Upper lobe of left lung (tissue), 4 donors: ENCODE measurements around the gene GTF2F1.

Experiments used
- POLR2A ChIP-seq, 4 donors: fragments of 450-650 bp; IDR thresholded peaks; one replicate each; pipeline ENCODE4 v1.5.1; 2016 to 2017; ENCODE audit warnings: antibody characterized with exemption in 4 of 4, mild to moderate bottlenecking in 2 of 4
- POLR2AphosphoS5 ChIP-seq, 2 donors: sonication (generic); formaldehyde crosslinking; IDR thresholded peaks; one replicate each; pipeline ENCODE4 v1.5.1; 2017; ENCODE audit warnings: antibody characterized with exemption in 2 of 2
- TF ChIP-seq, protein P1 (sequence below), 6 experiments: fragments of 450-650 bp in 4 of 6; fragments of 200-600 bp in 2 of 6; sonication (generic) in 2 of 6; IDR thresholded peaks; one replicate each; pipeline ENCODE4 v1.5.1; 2016 to 2019; ENCODE audit warnings: antibody characterized with exemption in 6 of 6

DNA sequence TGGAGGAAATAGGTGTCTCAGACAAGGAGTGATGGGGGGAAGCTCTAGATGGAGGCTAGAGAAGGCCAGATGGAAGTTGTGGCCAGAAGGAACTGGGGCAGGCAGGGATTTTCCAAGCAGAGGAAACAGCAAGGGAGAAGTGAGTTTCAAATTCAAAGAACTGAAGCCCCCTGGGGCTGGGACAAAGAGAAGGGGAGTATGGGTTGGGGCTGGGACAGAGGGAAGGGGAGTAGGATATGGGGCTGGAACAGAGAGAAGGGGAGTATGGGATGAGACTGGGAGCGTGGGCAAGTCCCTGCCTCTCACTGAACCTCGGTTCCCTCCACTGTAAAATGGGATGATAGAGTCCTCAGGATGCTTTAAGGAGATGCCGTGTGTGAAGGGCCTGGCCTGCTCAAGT, 1.9 kb upstream of the GTF2F1 start:
- TF ChIP-seq, protein P1, sequence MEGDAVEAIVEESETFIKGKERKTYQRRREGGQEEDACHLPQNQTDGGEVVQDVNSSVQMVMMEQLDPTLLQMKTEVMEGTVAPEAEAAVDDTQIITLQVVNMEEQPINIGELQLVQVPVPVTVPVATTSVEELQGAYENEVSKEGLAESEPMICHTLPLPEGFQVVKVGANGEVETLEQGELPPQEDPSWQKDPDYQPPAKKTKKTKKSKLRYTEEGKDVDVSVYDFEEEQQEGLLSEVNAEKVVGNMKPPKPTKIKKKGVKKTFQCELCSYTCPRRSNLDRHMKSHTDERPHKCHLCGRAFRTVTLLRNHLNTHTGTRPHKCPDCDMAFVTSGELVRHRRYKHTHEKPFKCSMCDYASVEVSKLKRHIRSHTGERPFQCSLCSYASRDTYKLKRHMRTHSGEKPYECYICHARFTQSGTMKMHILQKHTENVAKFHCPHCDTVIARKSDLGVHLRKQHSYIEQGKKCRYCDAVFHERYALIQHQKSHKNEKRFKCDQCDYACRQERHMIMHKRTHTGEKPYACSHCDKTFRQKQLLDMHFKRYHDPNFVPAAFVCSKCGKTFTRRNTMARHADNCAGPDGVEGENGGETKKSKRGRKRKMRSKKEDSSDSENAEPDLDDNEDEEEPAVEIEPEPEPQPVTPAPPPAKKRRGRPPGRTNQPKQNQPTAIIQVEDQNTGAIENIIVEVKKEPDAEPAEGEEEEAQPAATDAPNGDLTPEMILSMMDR (IDR thresholded peaks at IDR 0.05) = no peak
- TF ChIP-seq POLR2A (IDR thresholded peaks at IDR 0.05) = no peak
- TF ChIP-seq POLR2AphosphoS5 (IDR thresholded peaks at IDR 0.05) = no peak
